SK-N-SH (cell line): ENCODE measurements around the gene RFTN1.

Experiments used
- EP300 ChIP-seq, 2 experiments: IDR thresholded peaks; 2 replicates each; pipeline versions ENCODE4 v1.4.0 to v1.6.1; 2012; ENCODE audit warnings: borderline replicate concordance in 1 of 2, low read depth in 1 of 2, low read length in 1 of 2
- NFIC ChIP-seq: IDR thresholded peaks from 2 replicates; pipeline ENCODE4 v1.4.0; 2012; ENCODE audit warnings: borderline replicate concordance
- RAD21 ChIP-seq: IDR thresholded peaks from 2 replicates; pipeline ENCODE4 v1.6.1; 2012; ENCODE audit warnings: mild to moderate bottlenecking, low read length
- RXRA ChIP-seq: IDR thresholded peaks from 2 replicates; pipeline ENCODE4 v1.4.0; 2012; ENCODE audit warnings: low read depth, mild to moderate bottlenecking, borderline replicate concordance
- YY1 ChIP-seq: IDR thresholded peaks from 2 replicates; pipeline ENCODE4 v1.4.0; 2012; ENCODE audit warnings: low read depth, mild to moderate bottlenecking
- TF ChIP-seq, protein P1 (sequence below): fragments of 200-600 bp; sonication (generic); IDR thresholded peaks from 2 replicates; pipeline ENCODE4 v1.6.1; 2017; ENCODE audit warnings: antibody characterized with exemption, mild to moderate bottlenecking, moderate library complexity
- TF ChIP-seq, protein P2 (sequence below): IDR thresholded peaks from 2 replicates; pipeline ENCODE4 v1.6.1; 2012; ENCODE audit warnings: mild to moderate bottlenecking, low read depth, low read length, moderate library complexity
- TF ChIP-seq, protein P3 (sequence below): IDR thresholded peaks from 2 replicates; pipeline ENCODE4 v1.4.0; 2012; ENCODE audit warnings: low read depth

DNA sequence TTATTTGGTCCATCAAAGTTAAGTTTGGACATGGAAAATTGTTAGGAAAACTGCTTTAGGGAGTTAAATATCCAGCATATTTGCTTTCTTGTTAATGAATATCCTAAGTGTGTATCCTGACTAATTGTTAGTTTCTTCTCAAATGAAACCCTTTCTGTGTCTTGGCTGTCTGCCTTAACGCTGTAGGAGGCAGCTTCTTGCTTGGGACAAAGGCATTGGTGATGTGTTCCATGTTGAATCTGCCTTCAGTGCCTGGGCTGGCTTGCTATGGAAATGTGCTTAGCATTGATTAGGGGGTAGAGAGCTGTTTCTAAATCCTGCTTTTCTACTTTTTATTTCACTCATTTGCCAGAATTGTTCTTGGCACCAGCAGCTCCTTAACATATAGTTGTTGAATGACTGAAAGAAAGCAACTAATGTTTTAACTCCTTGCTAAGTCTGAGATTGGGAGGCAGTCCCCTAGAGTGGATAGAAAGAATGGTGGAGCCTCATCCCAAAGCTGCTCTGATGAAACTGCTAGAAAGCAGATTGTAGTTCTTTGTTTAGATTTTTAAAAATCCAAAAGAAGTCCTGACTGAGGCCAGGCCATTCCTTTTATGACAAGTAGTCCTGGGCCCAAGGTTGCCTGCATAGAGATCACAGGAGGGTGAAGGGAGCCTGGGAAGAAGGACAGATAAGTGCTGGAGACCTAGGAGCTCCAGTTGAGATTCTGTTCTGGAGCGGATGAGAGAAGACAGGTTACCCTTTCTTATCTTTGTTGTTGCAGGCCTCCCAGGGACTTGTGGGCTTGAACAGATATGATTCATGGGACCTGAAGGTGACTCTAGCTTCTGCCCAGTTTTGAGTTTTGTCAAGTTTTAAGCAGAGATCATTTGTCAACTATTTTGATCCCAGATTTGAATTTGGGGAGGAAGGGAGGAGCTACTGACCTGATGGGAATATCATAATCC lies 209.2 kb downstream of the RFTN1 start:
- TF ChIP-seq YY1 = no peak
- TF ChIP-seq, protein P1, sequence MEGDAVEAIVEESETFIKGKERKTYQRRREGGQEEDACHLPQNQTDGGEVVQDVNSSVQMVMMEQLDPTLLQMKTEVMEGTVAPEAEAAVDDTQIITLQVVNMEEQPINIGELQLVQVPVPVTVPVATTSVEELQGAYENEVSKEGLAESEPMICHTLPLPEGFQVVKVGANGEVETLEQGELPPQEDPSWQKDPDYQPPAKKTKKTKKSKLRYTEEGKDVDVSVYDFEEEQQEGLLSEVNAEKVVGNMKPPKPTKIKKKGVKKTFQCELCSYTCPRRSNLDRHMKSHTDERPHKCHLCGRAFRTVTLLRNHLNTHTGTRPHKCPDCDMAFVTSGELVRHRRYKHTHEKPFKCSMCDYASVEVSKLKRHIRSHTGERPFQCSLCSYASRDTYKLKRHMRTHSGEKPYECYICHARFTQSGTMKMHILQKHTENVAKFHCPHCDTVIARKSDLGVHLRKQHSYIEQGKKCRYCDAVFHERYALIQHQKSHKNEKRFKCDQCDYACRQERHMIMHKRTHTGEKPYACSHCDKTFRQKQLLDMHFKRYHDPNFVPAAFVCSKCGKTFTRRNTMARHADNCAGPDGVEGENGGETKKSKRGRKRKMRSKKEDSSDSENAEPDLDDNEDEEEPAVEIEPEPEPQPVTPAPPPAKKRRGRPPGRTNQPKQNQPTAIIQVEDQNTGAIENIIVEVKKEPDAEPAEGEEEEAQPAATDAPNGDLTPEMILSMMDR = no peak
- TF ChIP-seq, protein P2, sequence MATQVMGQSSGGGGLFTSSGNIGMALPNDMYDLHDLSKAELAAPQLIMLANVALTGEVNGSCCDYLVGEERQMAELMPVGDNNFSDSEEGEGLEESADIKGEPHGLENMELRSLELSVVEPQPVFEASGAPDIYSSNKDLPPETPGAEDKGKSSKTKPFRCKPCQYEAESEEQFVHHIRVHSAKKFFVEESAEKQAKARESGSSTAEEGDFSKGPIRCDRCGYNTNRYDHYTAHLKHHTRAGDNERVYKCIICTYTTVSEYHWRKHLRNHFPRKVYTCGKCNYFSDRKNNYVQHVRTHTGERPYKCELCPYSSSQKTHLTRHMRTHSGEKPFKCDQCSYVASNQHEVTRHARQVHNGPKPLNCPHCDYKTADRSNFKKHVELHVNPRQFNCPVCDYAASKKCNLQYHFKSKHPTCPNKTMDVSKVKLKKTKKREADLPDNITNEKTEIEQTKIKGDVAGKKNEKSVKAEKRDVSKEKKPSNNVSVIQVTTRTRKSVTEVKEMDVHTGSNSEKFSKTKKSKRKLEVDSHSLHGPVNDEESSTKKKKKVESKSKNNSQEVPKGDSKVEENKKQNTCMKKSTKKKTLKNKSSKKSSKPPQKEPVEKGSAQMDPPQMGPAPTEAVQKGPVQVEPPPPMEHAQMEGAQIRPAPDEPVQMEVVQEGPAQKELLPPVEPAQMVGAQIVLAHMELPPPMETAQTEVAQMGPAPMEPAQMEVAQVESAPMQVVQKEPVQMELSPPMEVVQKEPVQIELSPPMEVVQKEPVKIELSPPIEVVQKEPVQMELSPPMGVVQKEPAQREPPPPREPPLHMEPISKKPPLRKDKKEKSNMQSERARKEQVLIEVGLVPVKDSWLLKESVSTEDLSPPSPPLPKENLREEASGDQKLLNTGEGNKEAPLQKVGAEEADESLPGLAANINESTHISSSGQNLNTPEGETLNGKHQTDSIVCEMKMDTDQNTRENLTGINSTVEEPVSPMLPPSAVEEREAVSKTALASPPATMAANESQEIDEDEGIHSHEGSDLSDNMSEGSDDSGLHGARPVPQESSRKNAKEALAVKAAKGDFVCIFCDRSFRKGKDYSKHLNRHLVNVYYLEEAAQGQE = no peak
- TF ChIP-seq RXRA = no peak
- no peak for TF ChIP-seq RAD21
- no peak for TF ChIP-seq EP300 (IDR thresholded peaks at IDR 0.05; ENCODE audit: borderline replicate concordance in 1 of 2, low read depth in 1 of 2, low read length in 1 of 2)
- TF ChIP-seq, protein P3, sequence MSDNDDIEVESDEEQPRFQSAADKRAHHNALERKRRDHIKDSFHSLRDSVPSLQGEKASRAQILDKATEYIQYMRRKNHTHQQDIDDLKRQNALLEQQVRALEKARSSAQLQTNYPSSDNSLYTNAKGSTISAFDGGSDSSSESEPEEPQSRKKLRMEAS = no peak
- TF ChIP-seq NFIC = no peak
